Measurements from ENCODE around the gene TRAPPC2L.

- TF ChIP-seq POLR2A (IDR thresholded peaks at IDR 0.05) (no peak), CTCF (IDR thresholded peaks at IDR 0.05) (no peak), EP300 (IDR thresholded peaks at IDR 0.05) (no peak)
Measured at GRCh38 chr16:88861359-88861758, 4.4 kb downstream of the TRAPPC2L start.

All from upper lobe of left lung (tissue), 4 donors.